Measurements from ENCODE around the gene PCDHB7.
"Not testable (repeated sequence)": the region's sequence is repeated elsewhere in the genome, so short reads cannot be mapped to it uniquely, and the experiment has no call there.

DNA sequence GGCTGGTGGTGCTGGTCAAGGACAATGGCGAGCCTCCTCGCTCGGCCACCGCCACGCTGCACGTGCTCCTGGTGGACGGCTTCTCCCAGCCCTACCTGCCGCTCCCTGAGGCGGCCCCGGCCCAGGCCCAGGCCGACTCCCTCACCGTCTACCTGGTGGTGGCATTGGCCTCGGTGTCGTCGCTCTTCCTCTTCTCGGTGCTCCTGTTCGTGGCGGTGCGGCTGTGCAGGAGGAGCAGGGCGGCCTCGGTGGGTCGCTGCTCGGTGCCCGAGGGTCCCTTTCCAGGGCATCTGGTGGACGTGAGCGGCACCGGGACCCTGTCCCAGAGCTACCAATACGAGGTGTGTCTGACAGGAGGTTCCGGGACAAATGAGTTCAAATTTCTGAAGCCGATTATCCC is 53.0 kb downstream of the PCDHB7 start:
- not testable (repeated sequence) for TF ChIP-seq SIN3A (IDR thresholded peaks at IDR 0.05; ENCODE audit: borderline replicate concordance, insufficient read depth, low read depth, low read length); POLR2AphosphoS5 (IDR thresholded peaks at IDR 0.05; ENCODE audit: low read depth, low read length); CTCF (IDR thresholded peaks at IDR 0.05); REST (IDR thresholded peaks at IDR 0.05; ENCODE audit: insufficient read depth in 1 of 2, low read depth in 2 of 2, low read length in 1 of 2)

All from Panc1 (cell line).